Right lung (tissue), 5 donors: ENCODE data around the gene PPFIBP2. TPM values are rescaled to one million over a fixed set of nuclear protein-coding genes. Genes with fewer than 3 reads are reported as not detected.
"Not testable (repeated sequence)": the region's sequence is repeated elsewhere in the genome, so short reads cannot be mapped to it uniquely, and the experiment has no call there.

Experiments used
- DNase-seq, 2 donors: peaks; one replicate each; pipeline ENCODE4 v3.0.0-alpha.2; 2013
- polyA plus RNA-seq, 5 donors: library from polyadenylated mRNA; unstranded; fragments of 120-200 nt; gene quantifications; one replicate each; pipeline versions ENCODE4 v1.2.1 to v1.2.3, GENCODE V29; 2013; ENCODE audit warnings: inconsistent platforms in 1 of 5, low replicate concordance in 1 of 5; ENCODE audit not compliant: insufficient read length in 5 of 5, insufficient read depth in 1 of 5

Gene PPFIBP2
- polyA plus RNA-seq, 5 donors = 25.9 to 49.3 (median 38.1) TPM

GRCh38 chr11:7495882-7496551 lies 17.8 kb upstream of the PPFIBP2 start:
- no peak for DNase-seq

- DNase-seq = no peak
These were observed 15.6 kb upstream of the PPFIBP2 start for GRCh38 chr11:7498193-7498592.

- no peak for DNase-seq
These were observed 14.7 kb upstream of the PPFIBP2 start for GRCh38 chr11:7499081-7499480.

- no peak for DNase-seq
These were observed 13.5 kb upstream of the PPFIBP2 start for GRCh38 chr11:7500251-7500650.

DNA sequence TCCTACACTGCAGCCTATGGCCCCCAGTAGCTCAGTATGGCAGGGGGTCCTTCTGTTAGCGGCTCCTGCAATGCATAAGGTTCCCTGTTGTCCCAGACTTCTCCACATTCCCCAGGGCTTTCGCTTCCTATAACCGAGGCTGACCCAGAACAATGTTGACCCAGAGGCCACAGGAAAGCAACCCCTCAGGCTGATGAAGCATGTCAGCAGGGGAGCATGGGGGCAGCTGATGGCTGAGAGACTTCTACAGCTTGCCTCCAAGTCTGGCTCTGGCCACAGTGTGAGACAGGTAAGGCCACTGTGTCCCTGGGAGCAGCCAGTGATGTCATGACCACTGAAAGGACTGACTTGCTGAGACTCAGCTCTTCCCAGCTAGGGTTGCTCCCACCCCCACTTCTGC lies 12.5 kb upstream of the PPFIBP2 start:
- no peak for DNase-seq

DNA sequence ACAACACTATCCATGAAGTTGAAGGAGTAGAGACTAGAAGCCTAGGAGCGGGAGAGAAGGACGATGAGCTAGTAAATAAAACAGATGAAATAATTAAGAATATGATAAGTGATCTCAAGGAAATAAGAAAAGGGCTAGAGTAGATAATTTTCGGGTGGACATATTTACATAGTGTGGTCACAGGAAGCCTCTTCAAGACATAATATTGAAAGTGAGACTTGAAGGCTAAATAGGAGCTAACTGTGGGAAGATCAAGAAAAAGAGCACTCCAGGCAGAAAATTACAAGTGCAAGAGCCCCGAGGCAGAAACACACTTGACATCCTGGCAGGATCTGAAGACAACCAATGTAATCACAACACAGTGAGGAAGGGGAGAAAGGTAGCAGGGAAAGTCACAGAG lies 11.9 kb upstream of the PPFIBP2 start:
- no peak for DNase-seq

DNA sequence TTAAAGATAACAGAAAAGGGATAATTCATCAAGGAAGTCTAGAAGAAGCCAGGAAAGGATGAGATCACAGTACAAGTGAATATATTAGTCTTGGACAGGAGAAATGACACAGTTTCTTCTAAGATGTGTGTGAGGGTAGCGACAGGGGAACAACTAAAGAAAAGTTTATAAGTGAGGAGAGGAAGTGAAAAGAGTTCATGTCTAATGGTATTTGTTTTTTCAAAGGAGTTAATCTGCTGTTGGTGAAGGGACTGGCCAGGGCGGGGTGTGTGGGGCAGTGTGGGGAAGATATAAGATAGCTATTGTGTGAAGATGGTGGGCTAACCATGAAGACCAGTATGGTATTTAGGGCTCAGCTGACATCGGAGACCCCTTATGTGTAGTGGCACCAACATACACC lies 7.6 kb upstream of the PPFIBP2 start:
- DNase-seq = no peak

GRCh38 chr11:7508087-7508486 lies 5.7 kb upstream of the PPFIBP2 start:
- no peak for DNase-seq

GRCh38 chr11:7509966-7510365 lies 3.8 kb upstream of the PPFIBP2 start:
- no peak for DNase-seq

DNA sequence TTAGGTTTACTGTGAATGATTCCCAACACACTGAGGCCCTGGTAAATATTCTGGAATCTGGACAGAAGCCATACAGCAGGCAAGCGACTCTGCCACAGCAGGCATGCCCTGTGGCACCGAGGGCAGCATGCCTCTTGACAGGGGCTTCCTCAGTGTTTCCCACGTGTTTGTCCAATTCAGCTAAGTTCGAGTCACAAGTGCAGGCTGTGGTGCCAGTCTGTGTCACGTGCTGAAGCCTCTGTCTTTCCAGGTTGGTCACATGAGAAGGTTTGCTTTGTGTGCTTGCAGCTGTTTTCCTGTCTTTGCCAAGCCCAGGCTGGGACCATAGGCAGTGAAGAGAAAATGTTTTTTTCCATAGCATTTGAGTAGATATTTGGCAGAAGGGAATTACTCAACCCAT lies 2.4 kb upstream of the PPFIBP2 start:
- peak in 1 of 2 donors; percentile 35 for DNase-seq

GRCh38 chr11:7512525-7513233 lies 1.1 kb upstream of the PPFIBP2 start:
- peak; percentile 45 to 48 for DNase-seq

GRCh38 chr11:7514099-7514591 lies 346 bp downstream of the PPFIBP2 start:
- no peak for DNase-seq

DNA sequence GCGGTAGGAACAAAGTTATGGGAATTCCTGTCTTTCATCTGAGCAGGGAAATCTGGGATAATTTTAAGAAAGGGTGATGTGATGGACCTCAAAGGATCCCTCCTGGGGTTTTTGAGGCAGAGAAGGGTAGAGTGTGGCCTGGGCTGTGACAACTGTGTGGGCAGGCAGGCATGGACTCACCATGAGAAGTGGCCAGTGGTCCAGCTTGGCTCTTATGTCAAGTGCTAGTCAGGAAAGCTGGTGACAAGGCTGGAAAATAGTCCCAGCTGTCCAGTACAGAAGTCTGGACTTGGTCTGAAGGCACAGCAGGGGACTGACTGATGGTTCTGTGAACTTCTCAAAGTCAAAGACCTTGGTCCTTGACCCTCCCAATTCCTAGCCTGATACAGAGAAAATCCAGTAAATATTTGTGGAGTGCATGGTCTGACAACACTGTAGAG lies 1.7 kb downstream of the PPFIBP2 start:
- no peak for DNase-seq

DNA sequence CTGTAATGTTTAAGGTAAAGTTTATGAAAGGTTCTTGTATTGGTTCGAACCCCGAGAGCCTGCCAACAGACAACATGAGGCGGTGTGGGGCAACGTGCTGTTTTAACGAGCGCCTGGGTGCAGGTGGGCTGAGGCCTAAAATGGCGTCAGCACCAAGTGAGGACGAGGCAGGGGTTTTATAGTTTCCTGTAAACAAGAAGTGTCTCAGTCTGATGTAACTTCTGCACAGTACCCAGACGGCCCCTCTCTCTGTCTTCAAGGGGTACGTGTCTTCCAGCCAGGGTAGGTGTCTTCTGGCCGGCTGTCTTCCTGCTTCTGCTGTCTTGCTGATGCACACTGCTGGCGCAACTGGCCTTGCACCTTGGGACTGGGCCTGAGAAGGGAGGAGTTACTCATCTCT lies 2.7 kb downstream of the PPFIBP2 start:
- no peak for DNase-seq

- not testable (repeated sequence) for DNase-seq
These were observed 3.9 kb downstream of the PPFIBP2 start for GRCh38 chr11:7517743-7518142.

DNA sequence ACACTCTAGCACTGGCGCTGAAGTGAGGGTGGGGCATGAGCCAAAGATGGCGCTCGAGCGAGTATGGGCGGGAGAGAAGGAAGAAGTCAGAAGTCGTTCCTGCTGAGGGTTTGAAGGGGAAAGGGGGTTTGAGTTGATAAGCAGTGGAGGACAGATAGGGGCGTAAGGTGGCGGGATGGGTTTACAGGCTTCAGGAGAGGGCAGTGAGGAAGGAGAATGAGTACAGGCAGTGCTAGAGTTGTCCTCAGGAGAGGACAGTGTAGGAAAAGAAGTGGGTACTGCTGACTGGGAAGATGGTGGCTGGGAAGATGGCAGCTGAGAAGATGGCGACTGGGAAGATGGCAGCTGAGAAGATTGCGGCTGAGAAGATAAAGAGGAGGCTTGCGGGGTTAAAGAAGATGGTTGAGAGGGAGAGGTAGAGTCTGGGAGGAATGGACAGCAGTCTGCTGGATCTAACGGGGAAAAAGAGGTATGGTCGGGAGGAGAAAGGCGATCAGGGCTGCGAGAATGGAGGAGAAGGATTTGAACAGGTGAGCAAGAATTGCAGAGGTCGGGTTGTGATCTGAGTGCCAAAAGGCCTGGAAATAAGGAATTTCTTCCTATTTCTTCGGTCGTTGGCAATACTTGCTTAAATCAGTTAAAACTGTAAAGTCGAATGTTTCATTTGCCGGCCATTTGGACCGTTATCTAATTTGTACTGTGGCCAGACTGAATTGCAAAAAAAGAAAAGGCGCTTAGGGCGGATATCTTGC lies 5.2 kb downstream of the PPFIBP2 start:
- DNase-seq = no peak

DNA sequence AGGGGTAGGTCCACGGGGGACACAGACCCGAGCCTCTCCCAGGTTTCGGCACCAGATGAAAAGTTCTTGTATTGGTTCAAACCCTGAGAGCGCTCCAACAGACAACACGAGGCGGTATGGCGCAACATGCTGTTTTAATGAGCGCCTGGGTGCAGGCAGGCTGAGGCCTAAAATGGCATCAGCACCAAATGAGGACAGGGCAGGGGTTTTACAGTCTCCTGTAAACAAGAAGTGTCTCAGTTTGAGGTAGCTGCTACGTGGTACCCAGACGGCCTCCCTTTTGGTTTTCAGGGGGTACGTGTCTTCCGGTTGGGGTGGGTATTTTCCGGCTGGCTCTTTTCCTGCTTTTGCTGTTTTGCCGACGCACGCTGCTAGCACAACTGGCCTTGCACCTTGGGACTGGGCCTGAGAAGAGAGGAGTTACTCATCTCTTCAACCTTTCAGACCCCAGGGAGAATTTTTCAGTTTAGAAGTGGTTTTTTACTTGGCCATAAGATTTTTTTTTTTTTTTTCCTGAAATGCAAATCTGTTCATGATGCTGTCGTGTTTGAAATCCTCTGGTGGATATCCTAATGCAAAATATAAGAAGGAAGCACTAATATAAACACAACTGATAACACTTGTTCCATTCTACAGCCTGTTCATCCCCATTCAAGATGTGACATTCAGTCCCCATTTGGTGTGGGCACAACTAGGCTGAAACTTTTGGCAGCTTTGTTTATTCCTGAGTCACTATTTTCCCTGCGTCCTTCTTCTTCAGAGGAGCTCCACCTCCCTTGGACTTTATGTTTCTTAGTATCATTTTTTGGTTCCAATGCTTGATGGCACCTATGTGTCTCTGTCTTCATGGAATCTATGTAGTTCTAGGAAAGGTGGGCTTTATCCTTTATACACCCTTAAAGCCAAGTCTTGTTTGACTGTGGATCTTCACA lies 6.5 kb downstream of the PPFIBP2 start:
- no peak for DNase-seq

- no peak for DNase-seq
These were observed 7.2 kb downstream of the PPFIBP2 start for GRCh38 chr11:7520981-7521487.

GRCh38 chr11:7522121-7522520 lies 8.3 kb downstream of the PPFIBP2 start:
- DNase-seq = no peak

DNA sequence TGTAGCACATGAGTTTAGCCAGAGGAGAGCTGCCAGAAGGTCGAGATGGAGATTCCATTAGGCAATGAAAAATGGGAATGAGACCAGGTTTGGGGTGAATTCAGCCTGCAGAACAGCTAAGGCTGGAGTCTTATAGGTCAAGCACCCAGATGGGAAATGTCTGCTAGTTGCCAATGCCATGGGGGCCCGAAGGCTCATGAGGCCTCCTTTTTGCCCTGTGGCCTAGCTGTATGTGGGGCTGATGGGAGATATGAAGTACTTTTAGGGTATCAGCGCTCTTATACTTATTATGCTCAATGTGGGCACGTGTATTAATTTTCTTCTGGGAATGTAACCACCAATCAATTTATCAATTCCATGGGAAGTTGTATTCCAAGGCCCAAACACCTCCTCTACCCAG lies 8.7 kb downstream of the PPFIBP2 start:
- no peak for DNase-seq
